Hematopoietic multipotent progenitor cell treated with erythropoietin and hydrocortisone succinate and interleukin-3 and kit ligand, for 6 days (in vitro differentiated cells): ENCODE data around the gene PKNOX1.
"Not testable (repeated sequence)": the region's sequence is repeated elsewhere in the genome, so short reads cannot be mapped to it uniquely, and the experiment has no call there.

Source experiments
- DNase-seq: peaks from one replicate; pipeline ENCODE4 v3.0.0-alpha.2; 2015

PKNOX1 gene

GRCh38 chr21:42973991-42974831, at the start of gene PKNOX1:
PKNOX1 (plus strand) TSS chr21:42974562; CDS start chr21:43004382, 29,820 bp downstream.
- peak; percentile 99 for DNase-seq

- DNase-seq, result no peak
Observed at GRCh38 chr21:42925114-42925926, 49.0 kb upstream of the PKNOX1 start, which contains the start of gene ERVH48-1. ERVH48-1 (minus strand) TSS chr21:42925630; CDS start chr21:42919006, 6,624 bp downstream.

GRCh38 chr21:42927474-42928200, 46.7 kb upstream of the PKNOX1 start:
- DNase-seq, result not testable (repeated sequence)

- peak; percentile 38 for DNase-seq
Observed at GRCh38 chr21:42929969-42930368, 44.4 kb upstream of the PKNOX1 start.

- no peak for DNase-seq
Observed at GRCh38 chr21:42931560-42932235, 42.7 kb upstream of the PKNOX1 start.

GRCh38 chr21:42932378-42933136, 41.8 kb upstream of the PKNOX1 start:
- not testable (repeated sequence) for DNase-seq

GRCh38 chr21:42933137-42933970, 41.0 kb upstream of the PKNOX1 start:
- not testable (repeated sequence) for DNase-seq

GRCh38 chr21:42933973-42934372, 40.4 kb upstream of the PKNOX1 start:
- not testable (repeated sequence) for DNase-seq

- DNase-seq, result not testable (repeated sequence)
Observed at GRCh38 chr21:42936360-42936759, 38.0 kb upstream of the PKNOX1 start.

- not testable (repeated sequence) for DNase-seq
Observed at GRCh38 chr21:42937034-42937940, 37.1 kb upstream of the PKNOX1 start.

- DNase-seq, result no peak
Observed at GRCh38 chr21:42937960-42938605, 36.3 kb upstream of the PKNOX1 start.

- not testable (repeated sequence) for DNase-seq
Observed at GRCh38 chr21:42938606-42938995, 35.8 kb upstream of the PKNOX1 start.

GRCh38 chr21:42939582-42940413, 34.6 kb upstream of the PKNOX1 start:
- peak; percentile 18 for DNase-seq

GRCh38 chr21:42941696-42942085, 32.7 kb upstream of the PKNOX1 start:
- no peak for DNase-seq

GRCh38 chr21:42942244-42942643, 32.1 kb upstream of the PKNOX1 start:
- no peak for DNase-seq

- not testable (repeated sequence) for DNase-seq
Observed at GRCh38 chr21:42949094-42949755, 25.1 kb upstream of the PKNOX1 start.

- DNase-seq, result not testable (repeated sequence)
Observed at GRCh38 chr21:42951193-42951592, 23.2 kb upstream of the PKNOX1 start.
